Activated T-helper 1 cell treated with anti-CD3 and anti-CD28 coated beads, Interleukin-2, amount 50 U/mL, for 16 hours (primary cell): Measurements from ENCODE around the gene PLEKHA6.

Source experiments
- DNase-seq, 2 donors: peaks; one replicate each; pipeline ENCODE4 v3.0.0-alpha.2; 2020; ENCODE audit warnings: low read depth in 1 of 2, low spot score in 1 of 2

Gene PLEKHA6

GRCh38 chr1:204190212-204191211, 169.2 kb downstream of the PLEKHA6 start:
- DNase-seq, result no peak

GRCh38 chr1:204188959-204189639, 170.6 kb downstream of the PLEKHA6 start:
- DNase-seq, result no peak

GRCh38 chr1:204186597-204186996, 173.1 kb downstream of the PLEKHA6 start:
- no peak for DNase-seq

- DNase-seq, result no peak
These were observed 178.6 kb downstream of the PLEKHA6 start for GRCh38 chr1:204181116-204181515.

GRCh38 chr1:204180133-204180532, 179.6 kb downstream of the PLEKHA6 start:
- DNase-seq, result no peak

- DNase-seq, result no peak
These were observed 181.0 kb downstream of the PLEKHA6 start for GRCh38 chr1:204178487-204179281.

GRCh38 chr1:204177133-204177532, 182.6 kb downstream of the PLEKHA6 start:
- DNase-seq, result no peak

- no peak for DNase-seq
These were observed 183.7 kb downstream of the PLEKHA6 start for GRCh38 chr1:204176049-204176448.

- no peak for DNase-seq
These were observed 184.8 kb downstream of the PLEKHA6 start for GRCh38 chr1:204174958-204175357.

GRCh38 chr1:204172404-204173029, 187.2 kb downstream of the PLEKHA6 start:
- no peak for DNase-seq

GRCh38 chr1:204171751-204172178, 188.0 kb downstream of the PLEKHA6 start:
- no peak for DNase-seq

- DNase-seq, result no peak
These were observed 189.1 kb downstream of the PLEKHA6 start for GRCh38 chr1:204170494-204171155.

GRCh38 chr1:204169858-204170257, 189.9 kb downstream of the PLEKHA6 start:
- no peak for DNase-seq
